PC-9 (cell line): ENCODE data around the gene STX18. TPM values are rescaled to one million over a fixed set of nuclear protein-coding genes. Genes with fewer than 3 reads are reported as not detected.

Experiments
- Bru-seq: library from RNA; stranded (reverse); fragments of 400-500 nt; gene quantifications from one replicate; lab custom pipeline; 2021; lab: Mats Ljungman, UMichigan
- BruChase-seq, 2 experiments: library from RNA; stranded (reverse); fragments of 400-500 nt; gene quantifications; one replicate each; lab custom pipeline; 2021; lab: Mats Ljungman, UMichigan
- BruUV-seq: library from RNA; stranded (reverse); fragments of 400-500 nt; replicated peaks from 2 replicates; lab custom pipeline; 2021; lab: Mats Ljungman, UMichigan
- CTCF ChIA-PET: fragments of 300-600 bp; sonication (Branson Sonifier 250); formaldehyde crosslinking; loops from one replicate; lab custom pipeline; 2022; ENCODE audit warnings: antibody characterized with exemption; lab: Charles Lee
- POLR2A ChIA-PET: fragments of 300-600 bp; sonication (Branson Sonifier 250); formaldehyde crosslinking; loops from one replicate; lab custom pipeline; 2022; ENCODE audit warnings: antibody characterized with exemption; ENCODE audit not compliant: unreplicated experiment; lab: Charles Lee
- DNase-seq, 2 experiments: peaks; one replicate each; pipeline versions ENCODE4 v3.0.0 to v3.0.0-alpha.2; 2015 to 2022; ENCODE audit warnings: mixed read lengths in 1 of 2
- H2AFZ ChIP-seq: fragments of 200-600 bp; sonication (generic); 2 replicates; pipeline ENCODE4 v1.8.1; 2017; ENCODE audit warnings: antibody characterized with exemption
- H3F3A ChIP-seq: fragments of 200-600 bp; sonication (generic); 2 replicates; pipeline ENCODE4 v1.8.1; 2017; ENCODE audit warnings: antibody characterized with exemption, mild to moderate bottlenecking, low read depth; ENCODE audit not compliant: insufficient read depth
- H3K27ac ChIP-seq: fragments of 200-600 bp; sonication (generic); 2 replicates; pipeline ENCODE4 v1.6.1; 2016; ENCODE audit warnings: mixed run types
- H3K27me3 ChIP-seq: fragments of 200-600 bp; sonication (generic); 2 replicates; pipeline ENCODE4 v1.6.1; 2016; ENCODE audit warnings: low read depth, mixed run types; ENCODE audit not compliant: insufficient read depth
- H3K36me3 ChIP-seq: fragments of 200-600 bp; sonication (generic); 2 replicates; pipeline ENCODE4 v1.6.1; 2016; ENCODE audit warnings: low read depth, mixed run types
- H3K4me1 ChIP-seq: fragments of 200-600 bp; sonication (generic); replicated peaks from 2 replicates; pipeline ENCODE4 v1.6.1; 2016; ENCODE audit warnings: mixed run types; ENCODE audit not compliant: insufficient read depth
- H3K4me2 ChIP-seq: fragments of 200-600 bp; sonication (generic); 2 replicates; pipeline ENCODE4 v1.6.1; 2017; ENCODE audit warnings: mixed run types
- H3K4me3 ChIP-seq: fragments of 200-600 bp; sonication (generic); 2 replicates; pipeline ENCODE4 v1.6.1; 2016; ENCODE audit warnings: mixed run types
- H3K79me2 ChIP-seq: fragments of 200-600 bp; sonication (generic); 2 replicates; pipeline ENCODE4 v1.6.1; 2017; ENCODE audit warnings: low read depth, mixed run types
- H3K9me2 ChIP-seq: fragments of 200-600 bp; sonication (generic); 2 replicates; pipeline ENCODE4 v1.8.1; 2017; ENCODE audit warnings: mild to moderate bottlenecking; ENCODE audit not compliant: insufficient read depth
- H3K9me3 ChIP-seq: fragments of 200-600 bp; sonication (generic); 2 replicates; pipeline ENCODE4 v1.8.1; 2016; ENCODE audit warnings: low read depth; ENCODE audit not compliant: insufficient read depth
- H4K20me1 ChIP-seq: fragments of 200-600 bp; sonication (generic); 2 replicates; pipeline ENCODE4 v1.8.1; 2017; ENCODE audit not compliant: insufficient read depth
- EZH2 ChIP-seq: fragments of 200-600 bp; sonication (generic); IDR thresholded peaks from 2 replicates; pipeline ENCODE4 v1.8.0; 2017; ENCODE audit warnings: antibody characterized with exemption, low read depth
- intact Hi-C: fragments of 100-400 bp; cut with micrococcal nuclease; formaldehyde crosslinking; loops from one replicate; pipeline ENCODE4 v1.10.0; 2022; ENCODE audit not compliant: unreplicated experiment
- long read RNA-seq: library from polyadenylated mRNA; stranded (forward); transcript quantifications from one replicate; pipeline ENCODE4 v2.0.0, GENCODE V29; 2022
- total RNA-seq: library from RNA; stranded (reverse); gene quantifications from 2 replicates; pipeline ENCODE4 v1.2.3, GENCODE V29; 2021
- TF ChIP-seq, protein P1 (sequence below): fragments of 200-600 bp; sonication (generic); conservative IDR thresholded peaks from 2 replicates; pipeline ENCODE4 v1.6.1; 2017; ENCODE audit warnings: mixed run types, antibody characterized with exemption, mild to moderate bottlenecking, moderate library complexity

The STX18 gene
- 25.3 and 30.5 TPM in 2 replicates for total RNA-seq
- Bru-seq, nascent RNA: percentile 81 among the genes with signal in this experiment
- BruChase-seq, experiment 1, labeled RNA remaining after a 2-hour chase: percentile 83 among the genes with signal in this experiment
- BruChase-seq, experiment 2, labeled RNA remaining after a 6-hour chase: percentile 65 among the genes with signal in this experiment
- long read RNA-seq, transcript STX18-201 (11 exons, 2,138 nt): major isoform, 57 of 65 reads
- long read RNA-seq, partial matches to known transcripts: 1 of 65 reads
- long read RNA-seq, other reads (novel, unspliced or antisense): 7 of 65 reads

DNA sequence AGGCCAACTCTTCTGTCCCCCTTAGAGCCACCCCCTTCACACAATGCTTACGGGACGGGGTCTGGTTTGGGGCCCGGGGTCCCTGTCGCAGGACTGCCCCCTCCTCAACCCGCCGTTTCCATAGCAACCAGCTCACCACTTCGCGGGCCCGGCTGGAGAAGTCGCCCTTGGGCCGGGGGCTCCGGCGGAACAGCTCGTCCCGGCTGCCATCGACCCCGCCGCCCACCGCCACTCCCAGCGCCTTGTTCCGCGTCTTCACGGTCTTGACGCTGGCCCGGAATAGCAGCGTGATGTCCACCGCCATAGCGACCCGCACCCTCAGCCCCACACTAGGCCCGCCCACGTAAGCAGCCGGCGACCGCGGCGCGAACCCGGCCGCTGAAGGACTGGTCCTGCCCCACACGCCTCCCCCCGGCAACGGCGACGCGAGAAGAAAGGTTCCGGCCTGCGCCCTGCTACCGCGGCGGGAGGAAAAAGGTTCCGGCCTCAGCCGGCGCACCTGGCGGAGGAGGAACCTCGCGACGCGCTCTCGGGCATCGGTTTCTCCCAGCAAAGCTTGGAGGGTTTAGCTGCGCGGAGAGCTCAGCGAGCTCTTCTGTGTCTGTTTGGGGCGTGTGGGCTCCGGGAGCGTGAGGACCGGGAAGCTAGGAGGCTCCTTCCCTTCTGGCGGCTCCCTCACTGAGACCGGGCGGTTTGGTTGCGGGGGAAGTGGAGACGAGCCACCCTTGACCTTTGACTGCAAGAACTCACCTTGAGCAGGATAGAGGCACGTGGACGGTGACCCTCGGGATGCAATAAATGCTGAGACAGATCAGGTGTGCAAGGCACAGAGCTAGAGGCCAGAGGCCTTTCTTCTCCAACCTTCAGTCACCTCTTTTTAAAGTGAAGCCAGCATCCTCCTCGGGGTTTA lies at the start of gene STX18:
Gene STX18, minus strand, starts transcription at position 388 of the 910 bp plus-strand sequence. Its CDS starts 84 bp downstream, at position 304.
- H2AFZ ChIP-seq: peak within 1 kb of the TSS; percentile 95
- peak within 1 kb of the TSS; percentile 92 for H3K4me3 ChIP-seq
- H3K27me3 ChIP-seq: no peaks in the 10 kb centered on the region
- H3K4me2 ChIP-seq: peak within 1 kb of the TSS; percentile 78
- intact Hi-C loops: loop anchor here (1.0 to 2.0 kb wide), 2 partner anchors 14 to 33 kb away; no protein-coding TSS in a partner anchor
- DNase-seq: peak; percentile 67 to 85
- no peak for TF ChIP-seq EZH2
- TF ChIP-seq, protein P1, sequence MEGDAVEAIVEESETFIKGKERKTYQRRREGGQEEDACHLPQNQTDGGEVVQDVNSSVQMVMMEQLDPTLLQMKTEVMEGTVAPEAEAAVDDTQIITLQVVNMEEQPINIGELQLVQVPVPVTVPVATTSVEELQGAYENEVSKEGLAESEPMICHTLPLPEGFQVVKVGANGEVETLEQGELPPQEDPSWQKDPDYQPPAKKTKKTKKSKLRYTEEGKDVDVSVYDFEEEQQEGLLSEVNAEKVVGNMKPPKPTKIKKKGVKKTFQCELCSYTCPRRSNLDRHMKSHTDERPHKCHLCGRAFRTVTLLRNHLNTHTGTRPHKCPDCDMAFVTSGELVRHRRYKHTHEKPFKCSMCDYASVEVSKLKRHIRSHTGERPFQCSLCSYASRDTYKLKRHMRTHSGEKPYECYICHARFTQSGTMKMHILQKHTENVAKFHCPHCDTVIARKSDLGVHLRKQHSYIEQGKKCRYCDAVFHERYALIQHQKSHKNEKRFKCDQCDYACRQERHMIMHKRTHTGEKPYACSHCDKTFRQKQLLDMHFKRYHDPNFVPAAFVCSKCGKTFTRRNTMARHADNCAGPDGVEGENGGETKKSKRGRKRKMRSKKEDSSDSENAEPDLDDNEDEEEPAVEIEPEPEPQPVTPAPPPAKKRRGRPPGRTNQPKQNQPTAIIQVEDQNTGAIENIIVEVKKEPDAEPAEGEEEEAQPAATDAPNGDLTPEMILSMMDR: no peak
- TSS peak; percentile 68 for BruUV-seq
- H3K36me3 ChIP-seq: no peaks in the 10 kb centered on the region
- no peaks in the 10 kb centered on the region for H3K9me3 ChIP-seq
- H3F3A ChIP-seq: 0 out of 2 replicates have a peak, but pooled peaks cover 3% of the 10 kb centered on the region
- H3K79me2 ChIP-seq: peaks cover 60% of the 10 kb centered on the region
- 0 out of 2 replicates have a peak, but pooled peaks cover 6% of the 10 kb centered on the region for H4K20me1 ChIP-seq
- H3K4me1 ChIP-seq: peaks cover 15% of the 10 kb centered on the region
- peak within 1 kb of the TSS; percentile 65 for H3K27ac ChIP-seq
- no peaks in the 10 kb centered on the region for H3K9me2 ChIP-seq
- CTCF ChIA-PET: interaction anchor here (0.5 to 0.6 kb wide), 2 partner anchors 28 to 1473 kb away, joined by 3 to 4 read pairs; no protein-coding TSS in a partner anchor
- POLR2A ChIA-PET: interaction anchor here (0.7 kb wide), 1 partner anchor 14 kb away, joined by 3 read pairs; no protein-coding TSS in a partner anchor

DNA sequence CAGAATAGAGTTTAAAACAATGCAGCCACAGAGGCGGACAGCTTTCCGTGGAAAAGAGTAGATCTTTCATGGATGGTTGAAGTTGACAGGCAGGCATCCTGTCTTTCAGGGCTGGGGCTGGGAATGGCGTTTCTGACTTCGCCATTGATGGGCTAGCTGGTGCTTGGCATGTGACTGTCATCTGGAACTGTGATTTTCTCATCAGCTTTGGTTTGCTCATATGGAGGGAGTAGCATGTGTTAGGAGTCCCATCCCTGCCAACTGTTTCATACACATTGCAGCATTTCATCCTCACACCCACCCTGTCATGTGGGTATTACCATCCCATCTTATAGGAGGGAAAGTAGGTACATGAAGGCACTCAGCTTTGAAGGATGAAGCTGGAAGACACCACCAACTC lies 49.2 kb upstream of the STX18 start:
- TF ChIP-seq, protein P1: no peak
- no peak for TF ChIP-seq EZH2
- CTCF ChIA-PET: no interaction called here
- no peaks in the 10 kb centered on the region for H3K9me3 ChIP-seq
- POLR2A ChIA-PET: no interaction called here
- no TSS peak for BruUV-seq
- no peaks in the 10 kb centered on the region for H4K20me1 ChIP-seq
- H3K9me2 ChIP-seq: no peaks in the 10 kb centered on the region
- H2AFZ ChIP-seq: no peak overlapping the region
- no peaks in the 10 kb centered on the region for H3K79me2 ChIP-seq
- no peak overlapping the region for H3K4me2 ChIP-seq
- intact Hi-C loops: no loop called here
- no peak overlapping the region for H3K4me3 ChIP-seq
- peaks cover 3% of the 10 kb centered on the region; the same call in 1 of the 2 replicates for H3F3A ChIP-seq
- no peak overlapping the region for H3K27ac ChIP-seq
- no peaks in the 10 kb centered on the region for H3K36me3 ChIP-seq
- no peak for DNase-seq
- no peaks in the 10 kb centered on the region for H3K27me3 ChIP-seq
- H3K4me1 ChIP-seq: peaks cover 5% of the 10 kb centered on the region

DNA sequence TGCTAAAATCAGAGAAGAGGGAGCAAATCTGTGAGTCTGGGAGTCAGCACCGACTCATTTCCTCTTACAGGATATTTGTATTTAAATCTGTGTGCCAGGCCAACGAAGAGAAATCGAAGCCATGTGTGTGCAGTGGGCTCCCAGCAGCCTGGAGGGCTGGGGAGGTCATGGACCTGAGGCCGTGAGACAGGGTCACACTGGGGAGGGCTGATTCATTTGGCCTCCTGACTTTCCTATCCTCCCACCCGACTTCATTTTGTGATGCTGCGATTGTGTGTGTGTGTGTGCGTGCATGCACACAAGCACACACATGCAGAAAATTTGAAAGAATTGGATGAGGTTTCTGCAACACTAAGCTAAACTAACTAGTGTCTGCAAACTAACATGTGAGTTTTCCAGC lies 48.7 kb upstream of the STX18 start:
- H2AFZ ChIP-seq: no peak overlapping the region

More for the DNA sequence above, 48.7 kb upstream of the STX18 start:
- peaks cover 10% of the 10 kb centered on the region for H3K4me1 ChIP-seq
- intact Hi-C loops: no loop called here
- CTCF ChIA-PET: no interaction called here
- no peak overlapping the region for H3K4me2 ChIP-seq
- no peaks in the 10 kb centered on the region for H3K27me3 ChIP-seq
- POLR2A ChIA-PET: no interaction called here
- H4K20me1 ChIP-seq: no peaks in the 10 kb centered on the region
- no peaks in the 10 kb centered on the region for H3K9me2 ChIP-seq
- H3K36me3 ChIP-seq: no peaks in the 10 kb centered on the region
- no TSS peak for BruUV-seq
- H3K27ac ChIP-seq: no peak overlapping the region
- DNase-seq: no peak
- H3K79me2 ChIP-seq: no peaks in the 10 kb centered on the region
- no peaks in the 10 kb centered on the region for H3K9me3 ChIP-seq
- H3K4me3 ChIP-seq: no peak overlapping the region
- peaks cover 9% of the 10 kb centered on the region for H3F3A ChIP-seq
- TF ChIP-seq, protein P1: no peak
- no peak for TF ChIP-seq EZH2
